Loucy (cell line): Measurements from ENCODE around the gene ALAS2.
"Not testable (repeated sequence)": the region's sequence is repeated elsewhere in the genome, so short reads cannot be mapped to it uniquely, and the experiment has no call there.

Source experiments
- H2AFZ ChIP-seq: fragments of 200-600 bp; sonication (generic); 2 replicates; pipeline ENCODE4 v1.6.0; 2016; ENCODE audit warnings: antibody characterized with exemption, mild to moderate bottlenecking, low read length, moderate library complexity
- H3F3A ChIP-seq: fragments of 200-600 bp; 2 replicates; pipeline ENCODE4 v1.6.0; 2016; ENCODE audit warnings: antibody characterized with exemption, low read depth, mild to moderate bottlenecking
- H3K27me3 ChIP-seq: fragments of 200-600 bp; sonication (generic); 2 replicates; pipeline ENCODE4 v1.6.1; 2014; ENCODE audit warnings: low read length, mild to moderate bottlenecking; ENCODE audit not compliant: insufficient read depth, poor library complexity, severe bottlenecking
- H3K36me3 ChIP-seq: fragments of 200-600 bp; sonication (generic); 2 replicates; pipeline ENCODE4 v1.6.1; 2016; ENCODE audit warnings: low read length; ENCODE audit not compliant: insufficient read depth
- H3K4me1 ChIP-seq: fragments of 200-600 bp; sonication (generic); 2 replicates; pipeline ENCODE4 v1.5.1; 2014; ENCODE audit warnings: low read length, mild to moderate bottlenecking; ENCODE audit not compliant: insufficient read depth, poor library complexity, severe bottlenecking
- H3K4me2 ChIP-seq: fragments of 200-600 bp; sonication (generic); 2 replicates; pipeline ENCODE4 v1.6.0; 2014; ENCODE audit warnings: antibody characterized with exemption, low read length, low read depth, mild to moderate bottlenecking; ENCODE audit not compliant: poor library complexity, severe bottlenecking
- H3K4me3 ChIP-seq: fragments of 200-600 bp; sonication (generic); 2 replicates; pipeline ENCODE4 v1.5.1; 2014; ENCODE audit warnings: low read length, mild to moderate bottlenecking, mixed read lengths; ENCODE audit not compliant: poor library complexity, severe bottlenecking
- H3K79me2 ChIP-seq: fragments of 200-600 bp; sonication (generic); 2 replicates; pipeline ENCODE4 v1.6.1; 2014; ENCODE audit warnings: low read length; ENCODE audit not compliant: insufficient read depth
- H3K9ac ChIP-seq: fragments of 200-600 bp; sonication (generic); 2 replicates; pipeline ENCODE4 v1.6.0; 2014; ENCODE audit warnings: mild to moderate bottlenecking, low read depth, low read length, moderate library complexity; ENCODE audit not compliant: poor library complexity, severe bottlenecking
- H3K9me2 ChIP-seq: fragments of 200-600 bp; sonication (generic); replicated peaks from 2 replicates; pipeline ENCODE4 v1.6.1; 2016; ENCODE audit warnings: low read depth, low read length, mixed read lengths
- H3K9me3 ChIP-seq: fragments of 200-600 bp; sonication (generic); 2 replicates; pipeline ENCODE4 v1.6.1; 2014; ENCODE audit warnings: mild to moderate bottlenecking, antibody characterized with exemption, low read length, low read depth; ENCODE audit not compliant: insufficient read depth
- H4K20me1 ChIP-seq: fragments of 200-600 bp; sonication (generic); 2 replicates; pipeline ENCODE4 v1.6.0; 2014; ENCODE audit warnings: antibody characterized with exemption, low read length, mild to moderate bottlenecking; ENCODE audit not compliant: insufficient read depth, poor library complexity, severe bottlenecking
- CTCF ChIP-seq: fragments of 200-600 bp; sonication (generic); conservative IDR thresholded peaks from 2 replicates; pipeline ENCODE4 v1.5.1; 2014; ENCODE audit warnings: mild to moderate bottlenecking, antibody characterized with exemption, low read length
- EZH2phosphoT487 ChIP-seq: fragments of 200-600 bp; IDR thresholded peaks from 2 replicates; pipeline ENCODE4 v1.6.1; 2018; ENCODE audit warnings: antibody characterized with exemption, mild to moderate bottlenecking, moderate library complexity, borderline replicate concordance

ALAS2 gene

GRCh38 chrX:55030271-55031205 lies at the start of gene ALAS2:
ALAS2 (minus strand) TSS chrX:55030977; CDS start chrX:55026000, 4,977 bp downstream.
- H3K79me2 ChIP-seq = no peaks in the 10 kb centered on the region
- H3K9me2 ChIP-seq = no peaks in the 10 kb centered on the region
- H3K9me3 ChIP-seq = no peaks in the 10 kb centered on the region
- H3K4me3 ChIP-seq = no peak within 1 kb of the TSS
- no peak within 1 kb of the TSS for H2AFZ ChIP-seq
- H3K4me2 ChIP-seq = no peak within 1 kb of the TSS
- no peaks in the 10 kb centered on the region for H3K4me1 ChIP-seq
- no peaks in the 10 kb centered on the region for H3F3A ChIP-seq
- no peaks in the 10 kb centered on the region for H3K27me3 ChIP-seq
- no peaks in the 10 kb centered on the region for H3K36me3 ChIP-seq
- no peaks in the 10 kb centered on the region for H4K20me1 ChIP-seq
- H3K9ac ChIP-seq = no peak within 1 kb of the TSS
- no peak for TF ChIP-seq CTCF
- TF ChIP-seq EZH2phosphoT487 = no peak

- no peaks in the 10 kb centered on the region for H3K36me3 ChIP-seq
- no peak for TF ChIP-seq CTCF
- no peak for TF ChIP-seq EZH2phosphoT487
- no peaks in the 10 kb centered on the region for H3K27me3 ChIP-seq
- H3K4me2 ChIP-seq = no peak within 1 kb of the TSS
- H3K4me1 ChIP-seq = no peaks in the 10 kb centered on the region
- no peaks in the 10 kb centered on the region for H3K9me2 ChIP-seq
- no peaks in the 10 kb centered on the region for H3K79me2 ChIP-seq
- no peak within 1 kb of the TSS for H3K4me3 ChIP-seq
- no peaks in the 10 kb centered on the region for H3K9me3 ChIP-seq
- no peaks in the 10 kb centered on the region for H3F3A ChIP-seq
- no peaks in the 10 kb centered on the region for H4K20me1 ChIP-seq
- H3K9ac ChIP-seq = no peak within 1 kb of the TSS
- H2AFZ ChIP-seq = no peak within 1 kb of the TSS
These were observed 44.2 kb upstream of the ALAS2 start, which contains the start of gene PAGE2B for GRCh38 chrX:55074851-55075467. PAGE2B (plus strand) TSS chrX:55075030; CDS start chrX:55076042, 1,012 bp downstream.

- H3K36me3 ChIP-seq = no peaks in the 10 kb centered on the region
- H3K9ac ChIP-seq = no peak overlapping the region
- no peak for TF ChIP-seq EZH2phosphoT487
- TF ChIP-seq CTCF = no peak
These were observed 41.5 kb upstream of the ALAS2 start for GRCh38 chrX:55072286-55072685.

GRCh38 chrX:55067180-55067579 lies 36.4 kb upstream of the ALAS2 start:
- H4K20me1 ChIP-seq, H3K9me2 ChIP-seq, H3K79me2 ChIP-seq, H3F3A ChIP-seq, H3K4me3 ChIP-seq, H3K4me2 ChIP-seq, H3K36me3 ChIP-seq, H3K9ac ChIP-seq, H3K27me3 ChIP-seq, H3K9me3 ChIP-seq, H3K4me1 ChIP-seq, H2AFZ ChIP-seq: not testable (repeated sequence)

More at GRCh38 chrX:55072286-55072685, 41.5 kb upstream of the ALAS2 start:
- Histone ChIP-seq H4K20me1 (no peaks in the 10 kb centered on the region), H3K4me2 (no peak overlapping the region), H3K9me2 (no peaks in the 10 kb centered on the region), H3F3A (no peaks in the 10 kb centered on the region), H2AFZ (no peak overlapping the region), H3K4me1 (no peaks in the 10 kb centered on the region), H3K4me3 (no peak overlapping the region), H3K27me3 (no peaks in the 10 kb centered on the region), H3K79me2 (no peaks in the 10 kb centered on the region), H3K9me3 (no peaks in the 10 kb centered on the region)
